ENCODE measurements around the gene TRERF1. TPM values are rescaled to one million over a fixed set of nuclear protein-coding genes. Genes with fewer than 3 reads are reported as not detected.
A peak's percentile ranks its signal among the peaks of the same experiment; 100 is the strongest.

The TRERF1 gene
- polyA plus RNA-seq, 1 donor (not counting 4 experiments of a cell fraction or from before 2014, with no cell fraction given) = 4.8 TPM

DNA sequence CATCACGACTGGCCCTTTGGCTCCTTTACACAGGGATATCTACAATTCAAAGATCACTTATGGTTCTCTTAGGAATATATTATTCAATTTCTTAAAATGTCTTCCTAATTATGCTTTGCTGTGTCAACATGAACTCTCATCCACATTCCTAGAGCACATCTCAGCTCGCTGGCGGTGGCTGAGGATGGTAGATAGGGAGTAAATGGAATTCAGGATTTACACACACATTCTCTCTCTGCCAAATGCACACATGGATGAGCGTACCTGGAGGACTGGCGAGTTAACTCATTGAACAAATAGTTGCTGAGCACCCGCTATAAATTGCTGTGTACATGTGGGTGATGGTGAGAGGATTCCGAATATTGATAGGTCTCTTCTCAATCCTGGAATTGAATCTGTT, 229.3 kb downstream of the TRERF1 start:
- Histone ChIP-seq H3K9ac (ENCODE audit: control insufficient read depth, extremely low read depth, insufficient read depth, low read length) (no peak overlapping the region), H3K79me2 (ENCODE audit: control insufficient read depth, insufficient read depth, low read length) (peaks cover 2% of the 10 kb centered on the region), H3K27ac (ENCODE audit: control insufficient read depth, insufficient read depth, low read length) (no peak overlapping the region), H3K9me1 (ENCODE audit: control insufficient read depth, extremely low read depth, insufficient read depth, low read length) (no peaks in the 10 kb centered on the region), H3K36me3 (ENCODE audit: control insufficient read depth in 2 of 2, extremely low read depth in 1 of 2, insufficient read depth in 2 of 2, low read length in 2 of 2) (peaks cover 0 to 2% of the 10 kb centered on the region in 2 experiments), H4K20me1 (ENCODE audit: control insufficient read depth, extremely low read depth, insufficient read depth, low read length) (no peaks in the 10 kb centered on the region), H3K9me3 (ENCODE audit: control insufficient read depth, low read depth, low read length) (no peaks in the 10 kb centered on the region), H2AFZ (ENCODE audit: control insufficient read depth, low read length) (no peak overlapping the region), H3K4me1 (ENCODE audit: control insufficient read depth, extremely low read depth, insufficient read depth, low read length) (peaks cover 56% of the 10 kb centered on the region), H3K27me3 (ENCODE audit: control insufficient read depth, extremely low read depth, insufficient read depth, low read length) (no peaks in the 10 kb centered on the region), H3K4me3 (ENCODE audit: control insufficient read depth in 2 of 3, extremely low read depth in 1 of 3, insufficient read depth in 2 of 3, low read depth in 1 of 3, low read length in 3 of 3) (no peak overlapping the region), H3K4me2 (ENCODE audit: control insufficient read depth, extremely low read depth, insufficient read depth, low read depth, low read length) (no peak overlapping the region)
- DNase-seq (ENCODE audit: low read depth, low spot score) (no peak), FAIRE-seq (no peak)
- dilution Hi-C loops (cut with MboI; ENCODE audit: extremely low pct_ligation_motif_present, low sequenced_read_pairs) = no loop called here
- TF ChIP-seq CTCF (optimal IDR thresholded peaks at IDR 0.05 in 1 of 3, IDR thresholded peaks at IDR 0.05 in 1 of 3, conservative IDR thresholded peaks at IDR 0.05 in 1 of 3; ENCODE audit: extremely low read depth in 1 of 3, insufficient read depth in 2 of 3, low read length in 3 of 3) (no peak), EZH2 (IDR thresholded peaks at IDR 0.05; ENCODE audit: low read length) (no peak)

- H3K4me2 ChIP-seq (ENCODE audit: control insufficient read depth, extremely low read depth, insufficient read depth, low read depth, low read length) = peak overlapping the region; percentile 55
- FAIRE-seq (peak; percentile 87), DNase-seq (ENCODE audit: low read depth, low spot score) (no peak)
- peak overlapping the region; percentile 75 for H3K27ac ChIP-seq (ENCODE audit: control insufficient read depth, insufficient read depth, low read length)
- H4K20me1 ChIP-seq (ENCODE audit: control insufficient read depth, extremely low read depth, insufficient read depth, low read length) = no peaks in the 10 kb centered on the region
- no peaks in the 10 kb centered on the region for H3K36me3 ChIP-seq (ENCODE audit: control insufficient read depth in 2 of 2, extremely low read depth in 1 of 2, insufficient read depth in 2 of 2, low read length in 2 of 2)
- no peak overlapping the region for H3K4me3 ChIP-seq (ENCODE audit: control insufficient read depth in 2 of 3, extremely low read depth in 1 of 3, insufficient read depth in 2 of 3, low read depth in 1 of 3, low read length in 3 of 3)
- peaks cover 50% of the 10 kb centered on the region for H3K4me1 ChIP-seq (ENCODE audit: control insufficient read depth, extremely low read depth, insufficient read depth, low read length)
- TF ChIP-seq EZH2 (IDR thresholded peaks at IDR 0.05; ENCODE audit: low read length) (no peak), CTCF (optimal IDR thresholded peaks at IDR 0.05 in 1 of 3, IDR thresholded peaks at IDR 0.05 in 1 of 3, conservative IDR thresholded peaks at IDR 0.05 in 1 of 3; ENCODE audit: extremely low read depth in 1 of 3, insufficient read depth in 2 of 3, low read length in 3 of 3) (no peak)
- no peaks in the 10 kb centered on the region for H3K27me3 ChIP-seq (ENCODE audit: control insufficient read depth, extremely low read depth, insufficient read depth, low read length)
- dilution Hi-C loops (cut with MboI; ENCODE audit: extremely low pct_ligation_motif_present, low sequenced_read_pairs) = no loop called here
- H3K9me1 ChIP-seq (ENCODE audit: control insufficient read depth, extremely low read depth, insufficient read depth, low read length) = no peaks in the 10 kb centered on the region
- peak overlapping the region; percentile 60 for H2AFZ ChIP-seq (ENCODE audit: control insufficient read depth, low read length)
- no peaks in the 10 kb centered on the region for H3K9me3 ChIP-seq (ENCODE audit: control insufficient read depth, low read depth, low read length)
- peak overlapping the region; percentile 1 for H3K9ac ChIP-seq (ENCODE audit: control insufficient read depth, extremely low read depth, insufficient read depth, low read length)
- peaks cover 11% of the 10 kb centered on the region for H3K79me2 ChIP-seq (ENCODE audit: control insufficient read depth, insufficient read depth, low read length)
These were observed 230.2 kb downstream of the TRERF1 start for GRCh38 chr6:42221546-42221945.

All from keratinocyte (primary cell).